Measurements from ENCODE around the gene EDIL3. TPM values are rescaled to one million over a fixed set of nuclear protein-coding genes. Genes with fewer than 3 reads are reported as not detected.

EDIL3 gene, protein sequence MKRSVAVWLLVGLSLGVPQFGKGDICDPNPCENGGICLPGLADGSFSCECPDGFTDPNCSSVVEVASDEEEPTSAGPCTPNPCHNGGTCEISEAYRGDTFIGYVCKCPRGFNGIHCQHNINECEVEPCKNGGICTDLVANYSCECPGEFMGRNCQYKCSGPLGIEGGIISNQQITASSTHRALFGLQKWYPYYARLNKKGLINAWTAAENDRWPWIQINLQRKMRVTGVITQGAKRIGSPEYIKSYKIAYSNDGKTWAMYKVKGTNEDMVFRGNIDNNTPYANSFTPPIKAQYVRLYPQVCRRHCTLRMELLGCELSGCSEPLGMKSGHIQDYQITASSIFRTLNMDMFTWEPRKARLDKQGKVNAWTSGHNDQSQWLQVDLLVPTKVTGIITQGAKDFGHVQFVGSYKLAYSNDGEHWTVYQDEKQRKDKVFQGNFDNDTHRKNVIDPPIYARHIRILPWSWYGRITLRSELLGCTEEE
- polyA plus RNA-seq (2013, experiment 1 of 2): 154 TPM
- 174 TPM for polyA plus RNA-seq (2013, experiment 2 of 2)

DNA sequence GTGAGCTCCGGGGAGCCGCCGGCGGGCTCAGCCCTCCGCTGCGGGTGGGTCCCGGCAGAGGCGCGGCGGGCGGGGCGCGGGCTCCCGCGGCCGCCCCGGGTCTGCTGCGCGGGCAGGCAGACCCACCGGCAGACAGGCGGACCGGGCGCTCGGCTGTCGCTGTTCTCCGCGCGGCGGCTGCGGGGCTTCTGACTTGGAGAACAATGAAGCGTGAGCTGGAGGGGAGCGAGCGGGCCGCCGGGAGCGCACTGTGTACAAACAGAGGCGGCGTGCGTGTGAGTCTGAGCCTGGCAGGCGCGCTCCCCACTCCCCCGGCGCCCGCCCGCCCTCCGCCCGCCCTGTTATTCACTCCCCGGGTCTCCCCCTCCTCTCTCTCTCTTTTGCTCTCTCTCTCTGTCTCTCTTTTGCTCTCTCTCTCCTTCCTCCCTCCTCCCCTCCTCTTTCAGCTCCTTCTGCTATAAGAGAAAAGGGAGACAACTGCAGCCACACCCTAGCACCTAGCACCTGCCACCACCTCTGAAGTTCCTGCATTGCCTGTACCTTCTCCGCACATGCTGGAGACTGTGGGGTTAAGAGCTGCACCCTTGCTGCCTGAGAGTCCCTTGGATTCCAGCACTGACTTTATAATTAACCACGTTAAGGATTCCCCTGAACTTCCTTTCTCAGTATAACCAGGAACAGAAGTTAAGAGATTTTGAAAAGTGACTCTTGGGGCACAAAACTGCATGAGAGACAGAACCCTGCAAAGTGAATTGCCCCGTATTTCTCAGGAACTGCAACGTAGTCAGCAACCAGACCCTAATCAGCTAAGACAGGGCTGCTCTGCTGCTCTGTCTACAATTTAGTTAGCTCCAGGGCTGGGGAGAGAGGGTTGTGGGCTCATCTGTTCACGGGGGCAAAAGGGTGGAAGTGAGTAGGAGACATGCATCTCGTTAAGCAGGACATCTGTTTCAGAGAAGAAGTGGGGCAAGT lies at the start of gene EDIL3:
EDIL3 (minus strand) TSS at position 277 of the 972 bp plus-strand sequence. CDS start 506 bp downstream, outside the sequence.
- H3K4me3 ChIP-seq (ENCODE audit: extremely low read depth, insufficient read depth, low read length, poor library complexity, severe bottlenecking): peak within 1 kb of the TSS; percentile 79
- H3K4me1 ChIP-seq (ENCODE audit: control insufficient read depth, insufficient read depth, low read length, poor library complexity, severe bottlenecking): peaks cover 2% of the 10 kb centered on the region
- 0 to 1% methylated on average over 24 to 39 of the region's 54 CpGs for WGBS, 2 experiments (ENCODE audit: insufficient coverage in 2 of 2)
- no peaks in the 10 kb centered on the region for H3K36me3 ChIP-seq (ENCODE audit: control insufficient read depth, insufficient read depth, low read length)
- H3K27ac ChIP-seq (ENCODE audit: low read depth, low read length, severe bottlenecking): peak within 1 kb of the TSS; percentile 24
- H3K9me3 ChIP-seq (ENCODE audit: control insufficient read depth, low read length): no peaks in the 10 kb centered on the region

DNA sequence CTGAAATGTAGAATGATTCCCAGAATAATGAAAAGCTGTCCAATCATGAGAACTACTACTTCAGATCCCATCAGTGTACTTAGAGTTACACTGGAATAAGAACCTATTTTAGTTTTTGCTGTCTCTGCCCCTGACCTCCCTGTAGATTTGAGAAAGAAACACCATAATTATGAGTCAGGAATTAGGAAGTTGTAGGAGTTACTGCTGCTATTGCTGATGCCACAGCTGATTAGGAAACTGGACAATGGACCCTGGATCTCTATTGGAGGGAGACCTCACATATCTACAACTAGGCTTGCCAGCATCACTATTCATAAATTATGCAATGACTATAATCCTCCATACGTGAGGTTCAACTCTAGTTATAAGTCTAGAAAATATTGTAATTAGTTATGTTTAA lies 48.8 kb upstream of the EDIL3 start:
- Histone ChIP-seq H3K27ac (ENCODE audit: low read depth, low read length, severe bottlenecking) (peak overlapping the region; percentile 16), H3K4me3 (ENCODE audit: extremely low read depth, insufficient read depth, low read length, poor library complexity, severe bottlenecking) (no peak overlapping the region), H3K9me3 (ENCODE audit: control insufficient read depth, low read length) (no peaks in the 10 kb centered on the region), H3K36me3 (ENCODE audit: control insufficient read depth, insufficient read depth, low read length) (no peaks in the 10 kb centered on the region), H3K4me1 (ENCODE audit: control insufficient read depth, insufficient read depth, low read length, poor library complexity, severe bottlenecking) (no peaks in the 10 kb centered on the region)
- no CpG with 5 or more reads among the region's 1 CpG for WGBS, 2 experiments (ENCODE audit: insufficient coverage in 2 of 2)

- 91 to 100% methylated on average over 2 to 3 of the region's 3 CpGs for WGBS, 2 experiments (ENCODE audit: insufficient coverage in 2 of 2)
- Histone ChIP-seq H3K27ac (ENCODE audit: low read depth, low read length, severe bottlenecking) (no peak overlapping the region), H3K36me3 (ENCODE audit: control insufficient read depth, insufficient read depth, low read length) (no peaks in the 10 kb centered on the region), H3K4me1 (ENCODE audit: control insufficient read depth, insufficient read depth, low read length, poor library complexity, severe bottlenecking) (no peaks in the 10 kb centered on the region), H3K4me3 (ENCODE audit: extremely low read depth, insufficient read depth, low read length, poor library complexity, severe bottlenecking) (no peak overlapping the region), H3K9me3 (ENCODE audit: control insufficient read depth, low read length) (no peaks in the 10 kb centered on the region)
Measured at GRCh38 chr5:84430863-84431663, 46.4 kb upstream of the EDIL3 start.

GRCh38 chr5:84430079-84430478 lies 45.4 kb upstream of the EDIL3 start:
- H3K36me3 ChIP-seq (ENCODE audit: control insufficient read depth, insufficient read depth, low read length): no peaks in the 10 kb centered on the region
- H3K4me1 ChIP-seq (ENCODE audit: control insufficient read depth, insufficient read depth, low read length, poor library complexity, severe bottlenecking): peaks cover 3% of the 10 kb centered on the region
- no peak overlapping the region for H3K4me3 ChIP-seq (ENCODE audit: extremely low read depth, insufficient read depth, low read length, poor library complexity, severe bottlenecking)
- H3K9me3 ChIP-seq (ENCODE audit: control insufficient read depth, low read length): no peaks in the 10 kb centered on the region
- no peak overlapping the region for H3K27ac ChIP-seq (ENCODE audit: low read depth, low read length, severe bottlenecking)

DNA sequence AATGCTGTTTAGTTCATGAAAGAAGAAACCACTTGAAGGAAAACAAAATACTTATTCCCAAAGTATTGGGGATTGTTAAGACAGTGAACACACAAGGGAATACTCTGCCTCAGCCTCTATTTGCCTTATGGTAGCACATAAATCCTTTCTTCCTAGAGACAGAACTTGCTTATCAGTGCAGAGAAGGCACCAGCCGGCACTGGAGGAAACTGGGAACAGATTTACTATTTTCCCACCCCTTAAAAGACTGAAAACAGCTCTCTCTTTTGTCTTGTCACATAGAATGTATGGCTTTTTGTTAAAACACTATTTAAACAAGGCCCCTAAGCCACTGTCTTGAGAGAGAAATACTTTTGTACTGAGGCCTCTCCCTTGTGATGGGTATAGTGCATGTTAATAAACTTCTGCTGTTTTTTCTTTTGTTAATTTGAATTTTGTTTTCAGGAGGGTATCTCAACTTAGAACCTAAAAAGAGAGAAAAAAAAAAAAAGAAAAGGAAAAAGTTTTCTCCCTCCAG lies 40.7 kb upstream of the EDIL3 start:
- 44% methylated on average over 1 of the region's 1 CpG; no CpG with 5 or more reads in 1 of the 2 experiments for WGBS, 2 experiments (ENCODE audit: insufficient coverage in 2 of 2)
- H3K4me3 ChIP-seq (ENCODE audit: extremely low read depth, insufficient read depth, low read length, poor library complexity, severe bottlenecking): no peak overlapping the region
- no peaks in the 10 kb centered on the region for H3K9me3 ChIP-seq (ENCODE audit: control insufficient read depth, low read length)
- H3K4me1 ChIP-seq (ENCODE audit: control insufficient read depth, insufficient read depth, low read length, poor library complexity, severe bottlenecking): peaks cover 3% of the 10 kb centered on the region
- H3K36me3 ChIP-seq (ENCODE audit: control insufficient read depth, insufficient read depth, low read length): no peaks in the 10 kb centered on the region
- peak overlapping the region; percentile 86 for H3K27ac ChIP-seq (ENCODE audit: low read depth, low read length, severe bottlenecking)

GRCh38 chr5:84419742-84420141 lies 35.1 kb upstream of the EDIL3 start:
- H3K27ac ChIP-seq (ENCODE audit: low read depth, low read length, severe bottlenecking): no peak overlapping the region
- WGBS, 2 experiments (ENCODE audit: insufficient coverage in 2 of 2): 89 to 90% methylated on average over 2 to 3 of the region's 3 CpGs

DNA sequence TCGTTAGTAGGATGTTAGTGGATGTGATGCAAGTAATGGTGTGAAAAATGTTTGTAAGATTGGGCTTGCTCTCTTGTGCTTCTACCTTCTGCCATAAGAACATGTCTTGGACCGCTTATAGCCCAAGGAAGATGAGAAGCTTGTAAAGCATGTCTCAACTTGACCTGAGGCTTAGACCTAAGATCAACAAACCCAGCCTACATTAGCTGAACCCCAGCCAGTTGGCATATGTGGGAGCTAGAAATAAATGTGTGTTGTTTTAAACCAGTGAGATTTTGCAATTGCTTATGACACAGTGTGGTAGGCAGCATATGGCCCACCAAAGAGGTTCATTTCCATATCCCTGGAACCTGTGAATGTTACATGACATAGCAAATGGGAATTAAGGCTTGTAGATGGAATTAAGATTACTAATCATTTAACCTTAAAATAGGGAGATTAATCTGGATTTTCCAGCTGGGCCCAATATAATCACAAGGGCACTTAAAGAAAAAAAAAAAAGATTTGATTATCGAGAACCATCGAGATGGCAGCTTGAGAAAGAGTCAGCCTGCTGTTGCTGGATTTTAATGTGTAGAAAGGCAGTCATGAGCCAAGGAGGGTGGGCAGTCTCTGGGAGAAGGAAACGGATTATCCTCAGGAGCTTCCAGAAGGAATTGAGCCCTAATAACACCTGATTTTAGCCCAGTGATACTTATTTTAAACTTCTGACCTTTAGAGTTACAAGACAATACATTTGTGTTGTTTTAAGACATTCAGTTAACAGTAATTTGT lies 27.3 kb upstream of the EDIL3 start:
- H3K4me3 ChIP-seq (ENCODE audit: extremely low read depth, insufficient read depth, low read length, poor library complexity, severe bottlenecking): no peak overlapping the region
- no peaks in the 10 kb centered on the region for H3K36me3 ChIP-seq (ENCODE audit: control insufficient read depth, insufficient read depth, low read length)
- no peaks in the 10 kb centered on the region for H3K4me1 ChIP-seq (ENCODE audit: control insufficient read depth, insufficient read depth, low read length, poor library complexity, severe bottlenecking)
- 86 to 91% methylated on average over 3 of the region's 5 CpGs for WGBS, 2 experiments (ENCODE audit: insufficient coverage in 2 of 2)
- H3K9me3 ChIP-seq (ENCODE audit: control insufficient read depth, low read length): no peaks in the 10 kb centered on the region
- no peak overlapping the region for H3K27ac ChIP-seq (ENCODE audit: low read depth, low read length, severe bottlenecking)

More at GRCh38 chr5:84419742-84420141, 35.1 kb upstream of the EDIL3 start:
- Histone ChIP-seq H3K4me3 (ENCODE audit: extremely low read depth, insufficient read depth, low read length, poor library complexity, severe bottlenecking) (no peak overlapping the region), H3K36me3 (ENCODE audit: control insufficient read depth, insufficient read depth, low read length) (no peaks in the 10 kb centered on the region), H3K9me3 (ENCODE audit: control insufficient read depth, low read length) (no peaks in the 10 kb centered on the region), H3K4me1 (ENCODE audit: control insufficient read depth, insufficient read depth, low read length, poor library complexity, severe bottlenecking) (no peaks in the 10 kb centered on the region)

DNA sequence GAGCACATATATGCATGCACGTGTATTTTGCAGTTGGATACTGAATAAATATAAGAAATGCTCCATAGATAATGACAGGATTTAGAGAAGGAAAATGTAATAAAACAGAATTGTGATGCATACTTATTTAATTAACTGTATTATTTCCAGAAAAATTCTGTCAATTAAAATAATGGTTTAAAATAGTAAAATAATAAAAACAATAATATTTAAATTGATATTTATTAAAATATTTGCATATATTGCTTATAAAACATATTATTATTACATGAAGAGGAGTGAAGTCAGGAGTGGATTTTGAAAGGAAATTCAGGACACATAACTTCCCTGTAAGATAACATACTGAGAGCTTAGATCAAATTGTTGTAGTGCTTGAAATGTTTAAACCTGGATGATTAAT lies 21.4 kb upstream of the EDIL3 start:
- Histone ChIP-seq H3K27ac (ENCODE audit: low read depth, low read length, severe bottlenecking) (no peak overlapping the region), H3K36me3 (ENCODE audit: control insufficient read depth, insufficient read depth, low read length) (no peaks in the 10 kb centered on the region), H3K4me1 (ENCODE audit: control insufficient read depth, insufficient read depth, low read length, poor library complexity, severe bottlenecking) (no peaks in the 10 kb centered on the region), H3K4me3 (ENCODE audit: extremely low read depth, insufficient read depth, low read length, poor library complexity, severe bottlenecking) (no peak overlapping the region), H3K9me3 (ENCODE audit: control insufficient read depth, low read length) (no peaks in the 10 kb centered on the region)
- no CpG with 5 or more reads among the region's 1 CpG for WGBS, 2 experiments (ENCODE audit: insufficient coverage in 2 of 2)

DNA sequence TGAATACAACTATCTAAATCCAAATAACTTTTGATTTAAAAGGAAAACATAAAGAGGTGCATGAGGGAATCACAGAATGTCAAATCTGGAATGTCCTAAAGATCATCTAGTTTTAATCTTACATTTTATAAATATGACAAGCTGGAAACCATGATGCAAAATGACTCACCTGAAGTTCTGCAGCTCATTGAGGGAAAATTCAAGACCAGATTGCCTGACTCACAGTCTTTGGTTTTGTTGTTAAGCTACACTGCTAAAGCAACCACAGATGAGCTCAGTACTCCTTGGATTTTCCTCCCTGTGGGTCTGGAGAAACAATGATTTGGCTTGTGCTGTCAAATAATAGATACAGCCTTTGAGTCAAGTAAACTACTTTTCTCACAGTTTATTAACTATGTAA lies 19.1 kb upstream of the EDIL3 start:
- H3K36me3 ChIP-seq (ENCODE audit: control insufficient read depth, insufficient read depth, low read length): no peaks in the 10 kb centered on the region
- no peaks in the 10 kb centered on the region for H3K4me1 ChIP-seq (ENCODE audit: control insufficient read depth, insufficient read depth, low read length, poor library complexity, severe bottlenecking)
- H3K9me3 ChIP-seq (ENCODE audit: control insufficient read depth, low read length): no peaks in the 10 kb centered on the region
- no peak overlapping the region for H3K4me3 ChIP-seq (ENCODE audit: extremely low read depth, insufficient read depth, low read length, poor library complexity, severe bottlenecking)
- no peak overlapping the region for H3K27ac ChIP-seq (ENCODE audit: low read depth, low read length, severe bottlenecking)

All from mesodermal cell (in vitro differentiated cells).